Cardiac muscle cell (in vitro differentiated cells and primary cell): ENCODE results near the gene FABP7. TPM values are rescaled to one million over a fixed set of nuclear protein-coding genes. Genes with fewer than 3 reads are reported as not detected.

ENCODE experiments used
- DNase-seq, 2 donors: peaks; one replicate each; pipeline versions ENCODE4 v3.0.0 to v3.0.0-alpha.2; 2010 to 2017; ENCODE audit warnings: low read depth in 1 of 2, low spot score in 1 of 2
- H3K27ac ChIP-seq: fragments of 200-600 bp; sonication (generic); 2 replicates; pipeline ENCODE4 v1.5.1; 2016
- H3K27me3 ChIP-seq: fragments of 200-600 bp; sonication (generic); 2 replicates; pipeline ENCODE4 v1.6.0; 2016; ENCODE audit warnings: control low read depth
- H3K36me3 ChIP-seq: fragments of 200-600 bp; sonication (generic); 2 replicates; pipeline ENCODE4 v1.5.1; 2016; ENCODE audit warnings: control low read depth
- H3K4me1 ChIP-seq: fragments of 200-600 bp; sonication (generic); 2 replicates; pipeline ENCODE4 v1.8.1; 2017; ENCODE audit warnings: low read depth, mild to moderate bottlenecking, mixed run types
- H3K4me3 ChIP-seq: fragments of 200-600 bp; sonication (generic); 2 replicates; pipeline ENCODE4 v1.5.1; 2016; ENCODE audit warnings: mild to moderate bottlenecking
- H3K9me3 ChIP-seq: fragments of 200-600 bp; sonication (generic); 2 replicates; pipeline ENCODE4 v1.5.1; 2017; ENCODE audit warnings: low read depth, mild to moderate bottlenecking, control low read depth
- CTCF ChIP-seq: IDR thresholded peaks from 2 replicates; pipeline ENCODE4 v1.5.1; 2012; ENCODE audit warnings: low read depth, mild to moderate bottlenecking, low read length
- polyA plus RNA-seq: library from polyadenylated mRNA; unstranded; fragments of >200 nt; fragmentation: Nextera tagmentation; extraction: Ambion mirVana; gene quantifications from 2 replicates; pipeline ENCODE4 v1.2.1, GENCODE V29; 2016
- total RNA-seq: library from RNA; depleted of rRNA; stranded (reverse); fragments of >200 nt; gene quantifications from 2 replicates; pipeline ENCODE4 v1.2.3, GENCODE V29; 2016

FABP7 gene
- total and polyA plus RNA-seq, 2 experiments from 2014 or later = 2.2 to 6.4 TPM

GRCh38 chr6:122798099-122798641 lies 18.7 kb downstream of the FABP7 start:
- H3K27me3 ChIP-seq = no peaks in the 10 kb centered on the region
- peak; percentile 21 to 44 for DNase-seq
- peaks cover 13% of the 10 kb centered on the region for H3K4me1 ChIP-seq
- no peaks in the 10 kb centered on the region for H3K36me3 ChIP-seq
- no peaks in the 10 kb centered on the region for H3K9me3 ChIP-seq
- peak overlapping the region; percentile 32 for H3K27ac ChIP-seq
- TF ChIP-seq CTCF = no peak
- H3K4me3 ChIP-seq = no peak overlapping the region

GRCh38 chr6:122799140-122799745 lies 19.7 kb downstream of the FABP7 start:
- Histone ChIP-seq H3K9me3 (no peaks in the 10 kb centered on the region), H3K4me1 (peaks cover 13% of the 10 kb centered on the region), H3K4me3 (no peak overlapping the region), H3K27me3 (no peaks in the 10 kb centered on the region), H3K36me3 (no peaks in the 10 kb centered on the region), H3K27ac (no peak overlapping the region)
- DNase-seq = no peak
- no peak for TF ChIP-seq CTCF

GRCh38 chr6:122799916-122800686 lies 20.6 kb downstream of the FABP7 start:
- H3K27me3 ChIP-seq = no peaks in the 10 kb centered on the region
- no peak for DNase-seq
- H3K27ac ChIP-seq = no peak overlapping the region
- TF ChIP-seq CTCF = no peak
- no peaks in the 10 kb centered on the region for H3K9me3 ChIP-seq
- peaks cover 13% of the 10 kb centered on the region for H3K4me1 ChIP-seq
- no peaks in the 10 kb centered on the region for H3K36me3 ChIP-seq
- H3K4me3 ChIP-seq = no peak overlapping the region

- no peak for DNase-seq
- no peak for TF ChIP-seq CTCF
- no peaks in the 10 kb centered on the region for H3K36me3 ChIP-seq
- H3K27ac ChIP-seq = no peak overlapping the region
- H3K9me3 ChIP-seq = no peaks in the 10 kb centered on the region
- peaks cover 13% of the 10 kb centered on the region for H3K4me1 ChIP-seq
- H3K4me3 ChIP-seq = no peak overlapping the region
- H3K27me3 ChIP-seq = no peaks in the 10 kb centered on the region
Observed at GRCh38 chr6:122800906-122801305, 21.4 kb downstream of the FABP7 start.

- no peak for TF ChIP-seq CTCF
- peaks cover 13% of the 10 kb centered on the region for H3K4me1 ChIP-seq
- no peak for DNase-seq
- H3K4me3 ChIP-seq = no peak overlapping the region
- no peak overlapping the region for H3K27ac ChIP-seq
- no peaks in the 10 kb centered on the region for H3K9me3 ChIP-seq
- H3K27me3 ChIP-seq = no peaks in the 10 kb centered on the region
- no peaks in the 10 kb centered on the region for H3K36me3 ChIP-seq
Observed at GRCh38 chr6:122801397-122801796, 21.9 kb downstream of the FABP7 start.
